K562 (cell line): Measurements from ENCODE around the gene B2M. TPM values are rescaled to one million over a fixed set of nuclear protein-coding genes. Genes with fewer than 3 reads are reported as not detected.
A peak's percentile ranks its signal among the peaks of the same experiment; 100 is the strongest.

Experiments used
- BCOR ChIP-seq: fragments of 450-650 bp; IDR thresholded peaks from 2 replicates; pipeline ENCODE4 v1.6.1; 2016
- KAT7 ChIP-seq: sonication (generic); formaldehyde crosslinking; IDR thresholded peaks from 2 replicates; pipeline ENCODE4 v1.8.0; 2022; ENCODE audit warnings: missing genetic modification reagents, mild to moderate bottlenecking, borderline replicate concordance
- REST ChIP-seq, 2 experiments: fragments of 450-650 bp; formaldehyde crosslinking in 1 of 2; IDR thresholded peaks; 2 replicates each; pipeline versions ENCODE4 v1.4.0 to v1.6.1; 2014 to 2020; ENCODE audit warnings: mild to moderate bottlenecking in 2 of 2, borderline replicate concordance in 1 of 2, low read depth in 1 of 2
- ZBTB8A ChIP-seq: fragments of 450-650 bp; IDR thresholded peaks from 2 replicates; pipeline ENCODE4 v1.6.1; 2018; ENCODE audit warnings: mild to moderate bottlenecking, moderate library complexity; ENCODE audit not compliant: partially characterized antibody
- ZNF133 ChIP-seq: fragments of 250-450 bp; sonication (Bioruptor Pico); IDR thresholded peaks from 2 replicates; pipeline ENCODE4 v1.4.0; 2020; ENCODE audit warnings: mild to moderate bottlenecking
- ZNF282 ChIP-seq: sonication (generic); formaldehyde crosslinking; IDR thresholded peaks from 2 replicates; pipeline ENCODE4 v1.8.1; 2023; ENCODE audit warnings: missing genetic modification reagents
- polyA plus RNA-seq, 8 experiments: library from polyadenylated mRNA; depleted of rRNA in 4 of 8; stranded (reverse) in 5 of 8; unstranded in 3 of 8; fragments of >200 nt; fragmentation: Nextera tagmentation in 2 of 8; fragmentation: Illumina TruSeq in 1 of 8; extraction: Ambion mirVana in 2 of 8; extraction: Trizol in 1 of 8; gene quantifications; 2 replicates each; pipeline versions ENCODE4 v1.2.1 to v1.2.3, GENCODE V29; 2011 to 2014; ENCODE audit warnings: inconsistent platforms in 1 of 8, missing spikeins in 1 of 8
- total RNA-seq, 7 experiments: library from RNA; depleted of rRNA in 6 of 7; stranded (reverse); fragments of >200 nt in 6 of 7; fragmentation: Illumina TruSeq in 2 of 7; extraction: Trizol in 2 of 7; gene quantifications; 2 replicates each; pipeline versions ENCODE4 v1.2.1 to v1.2.3, GENCODE V29; 2011 to 2021; ENCODE audit warnings: low replicate concordance in 1 of 7
- TF ChIP-seq, protein P1 (sequence below): sonication (generic); formaldehyde crosslinking; IDR thresholded peaks from 2 replicates; pipeline ENCODE4 v1.8.0; 2022; ENCODE audit warnings: missing genetic modification reagents, mild to moderate bottlenecking, borderline replicate concordance
- TF ChIP-seq, protein P2 (sequence below): sonication (generic); formaldehyde crosslinking; IDR thresholded peaks from 2 replicates; pipeline ENCODE4 v1.8.0; 2022; ENCODE audit warnings: mild to moderate bottlenecking, missing genetic modification reagents, borderline replicate concordance
- TF ChIP-seq, protein P3 (sequence below): fragments of 250-450 bp; sonication (Bioruptor Pico); IDR thresholded peaks from 2 replicates; pipeline ENCODE4 v1.5.0; 2021; ENCODE audit warnings: mild to moderate bottlenecking, moderate library complexity

The B2M gene
- total and polyA plus RNA-seq, 9 of the 15 experiments (the other 6 are each of a cell fraction or from before 2014, with no cell fraction given), result 460 to 3,138 (median 1,032) TPM

- TF ChIP-seq, protein P1, sequence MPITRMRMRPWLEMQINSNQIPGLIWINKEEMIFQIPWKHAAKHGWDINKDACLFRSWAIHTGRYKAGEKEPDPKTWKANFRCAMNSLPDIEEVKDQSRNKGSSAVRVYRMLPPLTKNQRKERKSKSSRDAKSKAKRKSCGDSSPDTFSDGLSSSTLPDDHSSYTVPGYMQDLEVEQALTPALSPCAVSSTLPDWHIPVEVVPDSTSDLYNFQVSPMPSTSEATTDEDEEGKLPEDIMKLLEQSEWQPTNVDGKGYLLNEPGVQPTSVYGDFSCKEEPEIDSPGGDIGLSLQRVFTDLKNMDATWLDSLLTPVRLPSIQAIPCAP (CRISPR knock-in tag), result no peak
- TF ChIP-seq ZNF282 (CRISPR knock-in tag) (0 out of 2 replicates have a peak, but pooled peaks have one; percentile 48), BCOR (no peak), ZBTB8A (no peak), REST (IDR thresholded peaks at IDR 0.05; ENCODE audit: borderline replicate concordance) (no peak; the same call in 1 of the 2 replicates), REST (CRISPR knock-in tag; IDR thresholded peaks at IDR 0.05; ENCODE audit: low read depth) (peak; percentile 59; the same call in 1 of the 2 replicates), ZNF133 (no peak), KAT7 (CRISPR knock-in tag) (no peak)
- TF ChIP-seq, protein P2, sequence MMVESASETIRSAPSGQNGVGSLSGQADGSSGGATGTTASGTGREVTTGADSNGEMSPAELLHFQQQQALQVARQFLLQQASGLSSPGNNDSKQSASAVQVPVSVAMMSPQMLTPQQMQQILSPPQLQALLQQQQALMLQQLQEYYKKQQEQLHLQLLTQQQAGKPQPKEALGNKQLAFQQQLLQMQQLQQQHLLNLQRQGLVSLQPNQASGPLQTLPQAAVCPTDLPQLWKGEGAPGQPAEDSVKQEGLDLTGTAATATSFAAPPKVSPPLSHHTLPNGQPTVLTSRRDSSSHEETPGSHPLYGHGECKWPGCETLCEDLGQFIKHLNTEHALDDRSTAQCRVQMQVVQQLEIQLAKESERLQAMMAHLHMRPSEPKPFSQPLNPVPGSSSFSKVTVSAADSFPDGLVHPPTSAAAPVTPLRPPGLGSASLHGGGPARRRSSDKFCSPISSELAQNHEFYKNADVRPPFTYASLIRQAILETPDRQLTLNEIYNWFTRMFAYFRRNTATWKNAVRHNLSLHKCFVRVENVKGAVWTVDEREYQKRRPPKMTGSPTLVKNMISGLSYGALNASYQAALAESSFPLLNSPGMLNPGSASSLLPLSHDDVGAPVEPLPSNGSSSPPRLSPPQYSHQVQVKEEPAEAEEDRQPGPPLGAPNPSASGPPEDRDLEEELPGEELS (CRISPR knock-in tag), result no peak
- TF ChIP-seq, protein P3, sequence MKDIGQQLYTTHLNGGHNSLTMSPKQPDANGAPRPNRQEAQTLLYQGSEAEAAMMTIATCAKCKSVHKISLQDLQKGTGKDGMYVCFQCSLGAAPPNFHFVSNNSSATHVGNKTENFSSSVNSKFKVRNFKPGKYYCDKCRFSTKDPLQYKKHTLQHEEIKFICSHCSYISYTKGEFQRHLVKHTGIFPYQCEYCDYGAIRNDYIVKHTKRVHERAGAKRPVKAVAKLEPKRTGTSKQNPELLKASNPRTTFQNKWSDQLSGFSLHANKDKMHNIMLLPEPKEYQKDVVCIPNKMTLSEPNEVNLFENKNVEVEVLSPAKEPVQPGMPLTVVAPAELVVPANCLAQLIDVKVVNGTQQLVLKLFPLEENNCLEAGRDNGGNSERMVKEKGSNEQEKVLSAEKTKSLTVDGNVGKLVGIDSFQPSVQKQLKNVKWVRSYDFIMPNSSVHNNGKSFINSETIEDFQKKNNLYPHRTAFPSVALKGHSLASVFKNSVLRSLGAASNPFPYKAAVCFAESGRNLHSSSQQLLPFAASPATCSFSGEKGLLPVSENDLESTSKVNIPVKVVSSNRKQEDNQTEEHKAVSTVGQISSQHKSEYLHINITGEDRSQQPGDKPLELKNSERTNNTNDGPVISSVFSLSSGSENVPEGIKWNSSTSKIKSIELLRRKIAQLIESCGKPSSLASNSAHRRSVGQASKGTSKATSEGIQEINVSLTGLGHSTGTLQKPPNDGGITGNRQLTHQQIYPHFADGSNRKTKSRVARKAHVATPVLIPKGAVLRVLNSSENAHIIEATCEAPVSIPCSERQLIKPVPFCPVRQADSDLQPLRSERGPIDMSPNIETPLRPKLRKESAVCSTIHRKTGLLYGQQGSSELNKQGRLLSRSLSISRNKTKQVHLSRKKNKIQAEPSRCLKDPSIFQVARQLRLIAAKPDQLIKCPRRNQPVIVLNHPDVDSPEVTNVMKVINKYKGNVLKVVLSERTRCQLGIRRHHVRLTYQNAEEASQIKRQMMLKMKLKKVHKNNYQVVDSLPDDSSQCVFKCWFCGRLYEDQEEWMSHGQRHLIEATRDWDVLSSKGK (CRISPR knock-in tag), result no peak
These were observed 48.6 kb upstream of the B2M start (continued) for GRCh38 chr15:44662478-44663409.
